Cardiac fibroblast (primary cell): ENCODE measurements around the gene GATA5.

Source experiments
- DNase-seq, 2 donors: peaks; one replicate each; pipeline versions ENCODE4 v3.0.0 to v3.0.0-alpha.2; 2010; ENCODE audit warnings: low read depth in 2 of 2
- H3K4me3 ChIP-seq, 2 donors: replicated peaks in 1 of 2; 1 replicate in 1 of 2; 2 replicates in 1 of 2; pipeline ENCODE4 v1.5.1; 2011; ENCODE audit warnings: low read depth in 2 of 2, low read length in 2 of 2, mild to moderate bottlenecking in 2 of 2, moderate library complexity in 1 of 2
- TF ChIP-seq, protein P1 (sequence below): IDR thresholded peaks from one replicate; pipeline ENCODE4 v1.5.1; 2011; ENCODE audit warnings: low read depth, mild to moderate bottlenecking, low read length, inconsistent platforms

Gene GATA5

DNA sequence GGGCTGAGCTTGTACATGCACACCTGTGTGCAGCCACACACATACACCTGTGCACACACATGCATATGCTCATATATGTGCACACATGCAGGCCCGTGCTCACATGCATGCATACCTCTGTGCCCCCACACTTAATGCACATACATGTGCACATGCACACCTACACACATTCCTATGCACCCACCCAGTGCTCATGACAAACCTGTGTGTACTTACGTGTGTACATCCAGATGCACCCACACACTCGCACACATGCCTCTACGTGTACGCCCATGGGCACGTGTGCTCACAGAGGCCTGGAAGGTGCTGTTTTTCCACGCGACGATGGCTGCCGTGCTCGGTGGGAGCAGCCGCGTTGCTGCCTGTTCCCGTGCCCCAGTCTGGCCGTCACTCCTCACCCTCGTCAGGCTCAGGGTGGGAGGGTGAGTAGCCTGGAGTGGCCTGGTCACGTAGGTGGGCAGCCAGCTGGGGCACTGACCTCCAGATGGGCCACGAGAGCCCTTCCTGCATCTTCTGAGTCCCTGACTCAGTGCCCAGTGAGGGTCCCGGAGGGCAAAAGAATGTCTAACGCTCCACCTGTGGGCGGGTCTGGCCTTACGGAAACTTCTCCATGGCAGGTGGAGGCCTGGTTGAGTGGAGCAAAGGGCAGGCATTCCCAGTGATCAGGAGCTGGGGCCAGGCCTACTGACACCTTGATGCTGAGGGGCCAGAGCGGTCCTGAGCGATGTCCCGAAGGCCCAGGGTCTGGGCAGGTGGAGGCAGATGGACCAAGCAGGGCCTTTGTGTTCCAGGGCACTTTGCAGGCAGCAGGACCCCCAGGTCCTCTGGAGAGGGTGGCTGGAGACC is 8.0 kb upstream of the GATA5 start:
- H3K4me3 ChIP-seq, result no peak overlapping the region
- no peak for DNase-seq
- TF ChIP-seq, protein P1, sequence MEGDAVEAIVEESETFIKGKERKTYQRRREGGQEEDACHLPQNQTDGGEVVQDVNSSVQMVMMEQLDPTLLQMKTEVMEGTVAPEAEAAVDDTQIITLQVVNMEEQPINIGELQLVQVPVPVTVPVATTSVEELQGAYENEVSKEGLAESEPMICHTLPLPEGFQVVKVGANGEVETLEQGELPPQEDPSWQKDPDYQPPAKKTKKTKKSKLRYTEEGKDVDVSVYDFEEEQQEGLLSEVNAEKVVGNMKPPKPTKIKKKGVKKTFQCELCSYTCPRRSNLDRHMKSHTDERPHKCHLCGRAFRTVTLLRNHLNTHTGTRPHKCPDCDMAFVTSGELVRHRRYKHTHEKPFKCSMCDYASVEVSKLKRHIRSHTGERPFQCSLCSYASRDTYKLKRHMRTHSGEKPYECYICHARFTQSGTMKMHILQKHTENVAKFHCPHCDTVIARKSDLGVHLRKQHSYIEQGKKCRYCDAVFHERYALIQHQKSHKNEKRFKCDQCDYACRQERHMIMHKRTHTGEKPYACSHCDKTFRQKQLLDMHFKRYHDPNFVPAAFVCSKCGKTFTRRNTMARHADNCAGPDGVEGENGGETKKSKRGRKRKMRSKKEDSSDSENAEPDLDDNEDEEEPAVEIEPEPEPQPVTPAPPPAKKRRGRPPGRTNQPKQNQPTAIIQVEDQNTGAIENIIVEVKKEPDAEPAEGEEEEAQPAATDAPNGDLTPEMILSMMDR, result no peak

DNA sequence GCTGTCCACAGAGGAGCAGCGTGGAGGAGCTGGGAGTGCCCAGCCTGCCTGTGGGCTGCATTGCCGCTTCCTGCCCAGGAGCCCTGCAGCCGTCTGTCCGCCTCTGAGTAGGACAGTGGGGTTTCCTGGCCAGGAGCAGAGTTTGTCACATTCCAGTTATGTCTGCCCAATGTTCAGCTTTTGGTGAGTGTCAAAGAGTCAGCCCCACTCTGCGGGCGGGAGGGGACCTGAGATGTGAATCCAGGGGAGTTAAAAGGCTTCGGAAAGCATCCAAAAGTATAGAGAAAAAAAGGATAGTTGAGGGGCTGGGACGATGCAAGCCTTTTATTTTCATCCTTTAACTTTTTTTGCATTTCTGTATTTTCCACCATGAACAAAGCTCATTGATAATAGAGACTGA is 7.2 kb upstream of the GATA5 start:
- TF ChIP-seq, protein P1, result no peak
- no peak overlapping the region for H3K4me3 ChIP-seq
- DNase-seq, result no peak

DNA sequence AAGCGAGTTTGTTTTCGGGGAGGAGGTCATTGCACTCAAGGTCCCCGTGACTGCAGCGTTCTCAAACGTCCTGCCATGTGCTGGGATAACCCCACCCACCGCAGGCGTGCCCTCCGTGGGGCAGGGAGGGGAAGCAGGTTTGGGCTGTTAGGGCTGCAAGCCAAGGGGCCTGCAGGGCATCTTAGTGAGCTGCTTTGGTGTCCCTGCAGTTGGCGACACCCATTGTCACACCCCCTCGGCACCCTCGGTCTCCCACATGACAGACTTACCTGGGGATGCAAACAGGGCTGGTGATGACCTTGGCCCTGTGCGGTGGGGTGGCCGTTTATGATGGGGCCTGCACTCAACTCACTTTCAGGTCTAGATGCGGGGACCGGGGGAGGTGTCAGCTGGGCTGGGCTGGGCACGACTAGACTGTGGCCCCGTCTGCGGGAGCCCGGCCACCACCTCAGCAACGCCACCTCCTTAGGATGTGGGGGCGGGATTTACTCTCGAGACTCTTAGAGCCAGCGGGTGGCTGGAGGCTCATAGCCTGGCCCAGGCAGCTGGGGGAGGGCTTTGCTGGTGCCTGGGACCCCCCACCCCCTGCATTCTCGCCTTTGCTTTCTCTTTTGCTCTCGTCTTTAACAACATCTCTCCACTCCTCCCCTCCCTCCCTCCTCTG is 6.5 kb upstream of the GATA5 start:
- TF ChIP-seq, protein P1, result no peak
- H3K4me3 ChIP-seq, result no peak overlapping the region
- no peak for DNase-seq

DNA sequence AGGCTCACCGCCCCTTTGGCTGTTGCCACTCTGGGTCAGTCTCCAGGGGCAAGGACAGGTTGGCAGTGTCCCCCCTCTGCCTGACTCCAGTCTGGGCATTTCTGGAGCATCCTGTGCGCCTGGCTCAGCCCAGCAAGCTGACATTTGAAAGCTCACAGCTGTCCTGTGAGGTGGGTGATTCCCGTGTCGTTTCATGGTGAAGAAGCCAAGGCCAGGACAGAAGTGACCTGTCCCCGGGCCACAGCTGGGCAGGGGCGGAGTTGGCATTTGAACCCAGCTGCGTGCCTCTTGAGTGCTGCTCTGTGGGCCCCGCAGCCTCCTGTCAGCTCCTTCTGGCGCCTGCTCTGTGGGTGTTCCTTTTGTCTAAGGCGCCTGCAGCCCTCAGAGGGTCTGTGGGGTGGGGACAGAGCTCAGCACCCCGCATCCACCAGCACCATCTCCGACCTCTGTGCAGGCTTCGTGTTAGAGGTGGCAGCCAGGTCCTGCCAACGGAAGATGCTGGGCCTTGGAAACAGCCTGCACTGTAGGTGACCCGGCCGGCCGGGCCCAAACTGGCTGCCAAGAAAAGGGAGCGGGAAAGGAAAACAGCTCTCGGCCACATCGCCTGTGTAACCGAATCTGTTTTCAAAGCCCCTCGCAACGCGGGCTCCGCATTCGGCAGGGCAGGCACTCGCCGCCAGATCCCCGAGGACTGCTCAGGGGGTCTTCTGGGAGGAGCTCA is 5.8 kb upstream of the GATA5 start:
- DNase-seq, result no peak
- TF ChIP-seq, protein P1, result no peak
- no peak overlapping the region for H3K4me3 ChIP-seq

DNA sequence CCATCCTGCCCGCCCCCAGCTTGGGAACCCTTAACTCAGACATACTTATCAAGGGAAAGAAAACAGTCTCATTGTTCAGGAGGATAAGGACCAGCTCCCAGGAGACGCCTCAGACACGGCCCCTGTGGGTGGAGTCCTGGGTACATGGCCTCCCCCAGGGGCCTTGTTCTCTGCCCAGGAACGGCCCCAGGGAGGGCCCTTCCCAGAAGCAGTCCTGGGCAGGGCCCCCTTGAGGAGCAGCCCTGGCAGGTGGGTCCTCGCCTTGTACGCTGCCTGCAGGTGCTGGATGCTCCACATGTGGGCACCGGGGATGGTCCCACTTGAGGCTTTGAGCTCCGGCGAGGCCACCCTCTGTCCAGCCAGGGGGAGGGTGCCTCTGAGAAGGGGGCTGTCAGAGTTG is 4.5 kb upstream of the GATA5 start:
- TF ChIP-seq, protein P1, result no peak
- no peak overlapping the region for H3K4me3 ChIP-seq
- DNase-seq, result peak in 1 of 2 donors; percentile 20

DNA sequence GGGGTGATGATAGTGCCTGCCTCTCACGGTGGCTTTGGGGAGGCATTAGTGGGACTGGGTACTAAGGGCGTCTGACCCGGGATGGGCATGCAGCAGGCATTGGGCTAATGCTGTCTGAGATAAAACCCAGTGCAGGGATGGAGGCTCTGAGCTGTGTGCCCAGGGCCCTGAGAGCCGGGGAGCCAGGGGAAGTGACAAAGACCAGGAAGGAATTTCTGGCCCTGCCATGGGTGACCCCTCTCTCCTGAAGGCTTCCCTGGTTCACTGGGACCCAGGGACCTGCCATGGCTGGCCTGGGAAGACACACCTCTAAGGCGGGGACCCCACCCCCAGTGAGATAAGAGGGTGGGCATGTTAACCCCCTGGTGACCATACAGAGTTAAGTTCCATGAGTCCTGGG is 3.9 kb upstream of the GATA5 start:
- DNase-seq, result no peak
- TF ChIP-seq, protein P1, result no peak
- no peak overlapping the region for H3K4me3 ChIP-seq
